Measurements from ENCODE around the gene TOPORS.
"Not testable (repeated sequence)": the region's sequence is repeated elsewhere in the genome, so short reads cannot be mapped to it uniquely, and the experiment has no call there.

TOPORS gene

GRCh38 chr9:32552172-32552872 lies at the start of gene TOPORS, which contains the start of gene SMIM27:
TOPORS (minus strand) TSS chr9:32552586; CDS start chr9:32552436, 150 bp downstream.
SMIM27 (plus strand) TSS chr9:32552327; CDS start chr9:32552435, 108 bp downstream.
- DNase-seq: peak; percentile 88

GRCh38 chr9:32599021-32599420 lies 46.6 kb upstream of the TOPORS start:
- not testable (repeated sequence) for DNase-seq

- DNase-seq: no peak
These were observed 44.5 kb upstream of the TOPORS start for GRCh38 chr9:32596936-32597335.

- DNase-seq: no peak
These were observed 43.9 kb upstream of the TOPORS start for GRCh38 chr9:32596096-32596865.

- no peak for DNase-seq
These were observed 38.5 kb upstream of the TOPORS start for GRCh38 chr9:32590898-32591297.

- no peak for DNase-seq
These were observed 38.1 kb upstream of the TOPORS start for GRCh38 chr9:32590476-32590875.

DNA sequence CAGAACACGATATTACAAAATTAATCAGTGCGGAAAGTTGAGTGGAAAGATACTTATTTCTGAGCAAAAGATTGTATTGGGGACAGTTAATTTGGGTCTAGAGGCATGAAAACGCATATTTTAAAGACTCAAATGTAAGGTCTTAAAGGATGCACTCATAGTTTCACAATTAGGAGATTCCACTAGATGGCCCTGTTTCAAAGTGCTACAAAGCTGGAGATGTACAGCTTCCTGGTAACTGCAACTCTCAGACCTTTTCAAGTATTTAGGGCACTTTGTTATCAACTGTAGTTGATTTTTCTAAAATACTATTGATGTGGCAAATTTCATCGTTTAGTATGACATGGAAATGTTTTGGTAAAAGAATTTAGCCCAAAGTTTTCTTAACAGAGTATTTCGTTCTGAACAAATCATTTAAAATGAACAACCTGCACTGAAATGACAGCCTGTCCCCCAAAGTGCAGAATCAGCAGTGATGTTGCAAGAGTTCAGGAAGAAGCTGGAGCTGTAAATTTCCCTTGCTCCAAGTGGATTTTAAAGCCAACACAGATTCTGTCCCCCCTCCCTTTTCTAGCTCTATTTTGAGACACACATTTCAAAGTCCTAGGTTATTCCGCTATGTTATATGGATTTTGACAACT lies 36.8 kb upstream of the TOPORS start:
- no peak for DNase-seq

- DNase-seq: no peak
These were observed 35.5 kb upstream of the TOPORS start for GRCh38 chr9:32587901-32588300.

- no peak for DNase-seq
These were observed 32.4 kb upstream of the TOPORS start for GRCh38 chr9:32584784-32585183.

DNA sequence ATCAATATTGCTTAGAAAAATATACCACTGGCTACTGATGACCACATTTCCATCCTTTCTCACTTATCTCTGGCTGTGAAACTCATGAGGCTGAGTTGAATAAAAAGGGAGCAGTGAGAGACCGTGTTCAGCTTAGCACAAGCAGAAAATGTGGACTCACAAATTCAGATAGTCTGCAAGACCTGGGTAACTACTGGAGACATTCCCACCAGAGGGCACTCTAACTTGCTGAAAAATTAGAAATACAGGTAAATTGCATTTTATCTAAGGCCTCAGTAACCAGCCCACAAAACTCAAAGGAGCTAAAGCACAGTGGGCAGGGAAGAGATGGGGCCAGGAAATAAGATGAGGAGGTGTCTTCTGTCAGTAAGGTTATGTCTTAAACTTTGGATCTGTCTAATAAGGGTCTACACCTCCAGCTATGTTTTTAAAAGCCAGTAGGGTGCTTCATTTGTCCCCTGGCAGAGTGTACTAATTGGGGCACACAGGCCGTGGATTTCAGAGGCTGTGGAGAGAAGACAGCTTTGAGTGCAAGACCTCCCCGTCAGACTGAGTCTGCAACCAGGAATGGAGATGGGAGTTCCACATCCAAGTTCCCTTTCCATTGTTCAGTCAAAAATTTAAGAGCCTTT lies 29.2 kb upstream of the TOPORS start:
- DNase-seq: peak; percentile 4

DNA sequence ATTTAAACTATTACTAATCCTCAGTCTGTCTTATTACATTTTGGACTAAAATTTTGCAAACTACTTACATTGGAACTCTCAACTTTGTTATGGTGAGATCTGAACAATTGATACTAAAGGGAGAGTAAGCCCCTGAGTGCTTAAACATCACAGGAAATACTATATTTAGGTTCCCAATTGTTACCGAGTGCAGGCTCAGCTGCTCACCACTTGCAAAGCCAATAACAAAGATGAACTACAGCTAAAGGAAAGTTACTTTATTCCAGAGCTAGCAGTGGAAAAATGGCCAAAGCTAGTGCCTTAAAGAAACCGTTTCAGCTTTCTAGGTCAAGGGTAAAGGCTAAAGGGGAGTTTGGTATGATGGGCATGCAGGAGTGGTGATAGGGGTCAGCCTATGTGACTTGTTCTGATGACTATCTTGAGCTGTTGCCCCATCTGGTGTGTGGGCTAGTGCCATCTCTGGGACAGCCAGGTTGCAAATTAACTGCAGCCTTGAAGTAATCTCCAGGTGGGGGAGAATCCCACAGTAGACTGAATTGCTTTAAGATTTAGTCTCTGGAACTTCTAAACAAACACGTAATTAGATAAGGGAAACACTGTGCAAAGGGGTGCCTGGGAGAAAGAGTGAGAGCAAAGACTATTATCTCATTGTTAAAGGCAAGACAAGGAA lies 28.4 kb upstream of the TOPORS start:
- no peak for DNase-seq

DNA sequence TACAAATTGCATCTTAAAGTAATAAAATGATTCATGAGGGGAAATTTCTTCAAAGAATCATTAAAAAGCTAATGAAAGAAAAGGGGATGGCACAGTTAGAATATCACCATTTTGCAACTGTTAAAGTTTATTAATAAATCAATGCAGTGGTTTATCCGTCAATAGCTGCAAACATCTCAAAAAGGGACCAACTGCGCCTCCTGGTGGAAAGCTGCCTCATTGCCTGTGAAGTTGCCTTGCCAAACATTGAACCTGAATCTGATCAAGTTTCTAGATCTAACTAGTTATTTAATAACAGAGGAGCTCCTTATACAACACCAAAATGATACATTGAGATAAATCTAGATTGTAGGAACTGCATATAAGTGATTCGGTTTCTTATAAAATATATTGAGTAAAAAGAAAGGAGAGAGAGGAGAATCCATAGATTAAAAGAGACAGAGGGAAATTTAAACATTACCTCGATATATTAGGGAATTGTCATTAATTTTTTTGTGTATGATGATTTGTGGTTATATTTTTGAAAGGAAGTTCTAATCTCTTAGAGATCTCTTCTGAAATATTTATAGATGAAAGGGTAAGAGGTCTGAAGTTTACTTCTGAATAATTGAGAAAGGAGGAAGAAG lies 27.4 kb upstream of the TOPORS start:
- peak; percentile 78 for DNase-seq

DNA sequence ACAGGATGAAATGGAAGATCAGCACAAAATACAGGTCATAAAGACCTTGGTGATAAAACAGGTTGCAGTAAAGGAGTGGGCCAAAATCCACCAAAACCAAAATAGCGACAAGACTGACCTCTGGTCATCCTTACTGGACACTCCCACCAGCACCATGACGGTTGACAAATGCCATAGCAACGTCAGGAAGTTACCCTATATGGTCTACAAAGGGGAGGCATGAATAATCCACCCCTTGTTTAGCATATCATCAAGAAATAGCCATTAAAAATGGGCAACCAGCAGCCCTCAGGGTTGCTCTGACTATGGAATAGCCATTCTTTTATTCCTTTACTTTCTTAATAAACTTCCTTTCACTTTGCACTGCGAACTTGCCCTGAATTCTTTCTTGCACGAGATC lies 26.6 kb upstream of the TOPORS start:
- DNase-seq: no peak

- DNase-seq: no peak
These were observed 24.9 kb upstream of the TOPORS start for GRCh38 chr9:32577316-32577715.

- DNase-seq: no peak
These were observed 22.5 kb upstream of the TOPORS start for GRCh38 chr9:32574858-32575257.

DNA sequence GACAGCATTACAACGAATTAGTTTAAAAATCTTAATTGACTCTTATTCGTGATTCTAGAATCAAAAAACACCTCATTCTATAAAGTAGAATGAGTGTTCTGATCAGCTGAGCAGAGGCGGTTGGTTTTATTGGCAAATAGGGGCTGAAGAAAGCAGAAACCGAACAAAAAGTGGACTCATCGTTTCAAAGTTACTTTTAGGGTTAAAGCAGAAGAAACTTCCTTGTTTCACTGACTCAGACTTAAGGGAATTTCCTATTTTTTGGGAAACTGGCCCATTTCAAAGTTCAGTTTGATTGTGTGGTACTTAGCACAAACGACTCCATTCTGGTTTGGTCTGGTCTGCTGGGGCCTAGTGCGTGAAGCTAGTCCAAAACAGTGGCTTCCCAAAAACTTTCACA lies 21.4 kb upstream of the TOPORS start:
- no peak for DNase-seq

DNA sequence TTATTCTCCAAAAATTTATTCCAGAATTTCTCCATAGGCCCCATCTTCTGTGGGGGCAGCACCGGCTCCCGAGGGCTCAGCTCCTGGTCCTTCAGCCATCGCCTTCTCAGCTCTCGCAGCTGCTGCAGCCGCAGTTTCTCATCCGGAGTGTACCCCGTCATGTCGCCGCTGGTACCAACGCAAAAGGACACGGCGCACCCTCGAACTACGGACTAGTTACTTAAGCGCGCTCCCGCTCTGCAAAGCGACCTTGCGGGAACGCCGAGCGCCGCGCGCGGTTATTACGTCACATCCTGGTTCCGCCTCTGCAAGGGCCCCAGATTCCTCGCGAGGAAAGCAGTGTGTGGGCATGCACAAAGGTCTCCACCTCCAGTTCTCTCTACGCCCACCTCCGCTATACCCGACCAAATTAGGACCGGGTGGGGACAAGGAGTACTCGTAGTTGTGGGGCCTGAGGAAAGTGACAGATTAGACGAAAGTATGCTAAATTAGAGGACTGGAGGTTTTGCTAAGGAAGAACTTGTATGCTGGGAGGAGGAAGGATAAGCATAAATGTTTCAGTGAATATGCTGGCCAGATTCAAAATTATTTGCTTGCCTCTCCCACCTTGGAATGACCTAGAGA lies 20.6 kb upstream of the TOPORS start, which contains the start of gene NDUFB6:
NDUFB6 (minus strand) TSS at position 260 of the 624 bp plus-strand sequence; CDS start at position 161, 99 bp downstream.
- peak; percentile 94 for DNase-seq

GRCh38 chr9:32571969-32572899 lies 19.8 kb upstream of the TOPORS start:
- DNase-seq: peak; percentile 62

GRCh38 chr9:32570262-32570661 lies 17.9 kb upstream of the TOPORS start:
- no peak for DNase-seq

GRCh38 chr9:32566770-32567169 lies 14.4 kb upstream of the TOPORS start:
- no peak for DNase-seq

All from activated T-cell treated with anti-CD3 and anti-CD28 coated beads for 4 hours (primary cell).